K562 (cell line): ENCODE data around the gene ASXL2. TPM values are rescaled to one million over a fixed set of nuclear protein-coding genes. Genes with fewer than 3 reads are reported as not detected.

ENCODE experiments used
- ATAC-seq: fragments of 200-7000 bp; cut with Tn5 transposase; 3 replicates; pipeline ENCODE4 v1.9.1; 2020; ENCODE audit warnings: moderate library complexity
- BruUV-seq: library from RNA; stranded (reverse); fragments of 400-500 nt; replicated peaks from 2 replicates; lab custom pipeline; 2021; lab: Mats Ljungman, UMichigan
- CTCF ChIA-PET: fragments of 300-600 bp; formaldehyde crosslinking; extraction: SDS; loops from one replicate; lab custom pipeline; 2021; ENCODE audit warnings: low intra/inter-chr PET ratio; lab: Yijun Ruan, JAX
- POLR2A ChIA-PET: fragments of 300-600, 350-650 bp; sonication (Branson Sonifier 250); formaldehyde crosslinking; extraction: SDS; loops from one replicate; lab custom pipeline; 2021; ENCODE audit warnings: antibody characterized with exemption, inconsistent platforms; lab: Yijun Ruan, JAX
- DNase-seq, 4 experiments: peaks; one replicate each; pipeline versions ENCODE4 v3.0.0 to v3.0.0-alpha.2; 2011 to 2018; ENCODE audit warnings: low spot score in 3 of 4, mixed read lengths in 3 of 4; ENCODE audit errors: extremely low read depth in 1 of 4
- FAIRE-seq: peaks from 2 replicates; lab custom pipeline; 2011; peaks lifted over from hg19 to GRCh38; lab: Jason Lieb, UNC
- H2AFZ ChIP-seq: 2 replicates; pipeline ENCODE4 v1.6.0; 2011; ENCODE audit warnings: low read depth, low read length, control low read depth, inconsistent platforms
- H3K27ac ChIP-seq: fragments of 200-600 bp; 3 replicates; pipeline ENCODE4 v1.8.0; 2011; ENCODE audit warnings: low read depth, mild to moderate bottlenecking, control low read depth, inconsistent platforms, low read length, moderate library complexity, mixed read lengths; ENCODE audit errors: extremely low read depth
- H3K27me3 ChIP-seq, 2 experiments: fragments of 300-600 bp in 1 of 2; 2 replicates in 1 of 2; 3 replicates in 1 of 2; pipeline versions ENCODE4 v1.6.0 to v1.8.0; 2011; ENCODE audit warnings: inconsistent platforms in 2 of 2, low read length in 2 of 2, mild to moderate bottlenecking in 1 of 2, mixed read lengths in 1 of 2, moderate library complexity in 1 of 2; ENCODE audit not compliant: control insufficient read depth in 2 of 2, insufficient read depth in 2 of 2
- H3K36me3 ChIP-seq: fragments of 300-600 bp; 3 replicates; pipeline ENCODE4 v1.8.0; 2011; ENCODE audit warnings: mild to moderate bottlenecking, low read length, inconsistent platforms; ENCODE audit not compliant: control insufficient read depth, insufficient read depth
- H3K4me1 ChIP-seq, 2 experiments: fragments of 200-600 bp in 1 of 2; replicated peaks in 1 of 2; 2 replicates in 1 of 2; 3 replicates in 1 of 2; pipeline versions ENCODE4 v1.5.1 to v1.8.0; 2011; ENCODE audit warnings: inconsistent platforms in 2 of 2, low read length in 2 of 2, mild to moderate bottlenecking in 1 of 2, mixed read lengths in 1 of 2, moderate library complexity in 1 of 2; ENCODE audit not compliant: control insufficient read depth in 2 of 2, insufficient read depth in 2 of 2
- H3K4me2 ChIP-seq: 2 replicates; pipeline ENCODE4 v1.6.1; 2011; ENCODE audit warnings: low read length, control low read depth, inconsistent platforms, mixed read lengths; ENCODE audit not compliant: insufficient read depth
- H3K4me3 ChIP-seq: fragments of 200-600 bp; sonication (generic), shearing (Covaris generic); 2 replicates; pipeline ENCODE4 v1.5.1; 2016; ENCODE audit warnings: control low read depth, inconsistent platforms
- H3K79me2 ChIP-seq: fragments of 200-600 bp; 3 replicates; pipeline ENCODE4 v1.8.0; 2011; ENCODE audit warnings: low read length, inconsistent platforms; ENCODE audit not compliant: control insufficient read depth, insufficient read depth
- H3K9ac ChIP-seq, 2 experiments: 2 replicates each; pipeline versions ENCODE4 v1.6.0 to v1.6.1; 2011; ENCODE audit warnings: low read depth in 2 of 2, low read length in 2 of 2, control low read depth in 1 of 2, inconsistent platforms in 1 of 2, mild to moderate bottlenecking in 1 of 2, mixed read lengths in 1 of 2; ENCODE audit not compliant: insufficient read depth in 1 of 2
- H3K9me1 ChIP-seq: one replicate; pipeline ENCODE4 v1.6.0; 2011; ENCODE audit warnings: inconsistent platforms, mild to moderate bottlenecking, low read length, moderate library complexity; ENCODE audit not compliant: control insufficient read depth, insufficient read depth
- H3K9me3 ChIP-seq: replicated peaks from 2 replicates; pipeline ENCODE4 v1.5.1; 2011; ENCODE audit warnings: low read depth, low read length, inconsistent platforms; ENCODE audit not compliant: control insufficient read depth, insufficient read depth
- H4K20me1 ChIP-seq: replicated peaks from 2 replicates; pipeline ENCODE4 v1.6.1; 2011; ENCODE audit warnings: low read length, inconsistent platforms, mixed read lengths; ENCODE audit not compliant: control insufficient read depth, insufficient read depth
- CBFA2T2 ChIP-seq: fragments of 450-650 bp; conservative IDR thresholded peaks from 2 replicates; pipeline ENCODE4 v1.6.1; 2017; ENCODE audit warnings: mild to moderate bottlenecking
- GATAD2A ChIP-seq: fragments of 450-650 bp; IDR thresholded peaks from 2 replicates; pipeline ENCODE4 v1.6.1; 2017
- GTF2E2 ChIP-seq: fragments of 200-800 bp; sonication (Bioruptor generic); IDR thresholded peaks from 2 replicates; pipeline ENCODE4 v1.6.1; 2016; ENCODE audit warnings: missing genetic modification characterization, missing compliant biosample characterization
- HIVEP1 ChIP-seq: fragments of 250-450 bp; sonication (Bioruptor Pico); IDR thresholded peaks from 2 replicates; pipeline ENCODE4 v1.4.0; 2020; ENCODE audit warnings: mild to moderate bottlenecking
- KAT7 ChIP-seq: sonication (generic); formaldehyde crosslinking; IDR thresholded peaks from 2 replicates; pipeline ENCODE4 v1.8.0; 2022; ENCODE audit warnings: missing genetic modification reagents, mild to moderate bottlenecking, borderline replicate concordance
- PHF20 ChIP-seq: fragments of 450-650 bp; IDR thresholded peaks from 2 replicates; pipeline ENCODE4 v1.6.1; 2018; ENCODE audit not compliant: partially characterized antibody
- XRCC3 ChIP-seq: fragments of 450-650 bp; IDR thresholded peaks from 2 replicates; pipeline ENCODE4 v1.6.1; 2017; ENCODE audit warnings: mild to moderate bottlenecking, moderate library complexity
- ZBTB7A ChIP-seq: IDR thresholded peaks from 2 replicates; pipeline ENCODE4 v1.6.1; 2011; ENCODE audit warnings: low read depth, mild to moderate bottlenecking, low read length, moderate library complexity, borderline replicate concordance; ENCODE audit not compliant: control insufficient read depth
- ZNF592 ChIP-seq: fragments of 450-650 bp; IDR thresholded peaks from 2 replicates; pipeline ENCODE4 v1.6.1; 2017; ENCODE audit warnings: antibody characterized with exemption, mild to moderate bottlenecking
- WGBS: fragments of 100-300 bp; shearing (Covaris generic); methylation state at CpG from one replicate; pipeline ENCODE4 v1.1.6; 2016; ENCODE audit warnings: low coverage, mixed read lengths; ENCODE audit not compliant: insufficient coverage; ENCODE audit errors: missing lambda C conversion rate; 5-methylcytosine and 5-hydroxymethylcytosine counted together
- in situ Hi-C: fragments of 300-500 bp; cut with MboI; formaldehyde crosslinking; loops from 4 replicates; pipeline ENCODE4 v1.15.0; 2018; ENCODE audit warnings: inconsistent platforms, mixed read lengths
- intact Hi-C: fragments of 100-400 bp; cut with micrococcal nuclease; formaldehyde crosslinking; loops from 2 replicates; pipeline ENCODE4 v1.14.2; 2022
- polyA plus RNA-seq, 8 experiments: library from polyadenylated mRNA; depleted of rRNA in 4 of 8; stranded (reverse) in 5 of 8; unstranded in 3 of 8; fragments of >200 nt; fragmentation: Nextera tagmentation in 2 of 8; fragmentation: Illumina TruSeq in 1 of 8; extraction: Ambion mirVana in 2 of 8; extraction: Trizol in 1 of 8; gene quantifications; 2 replicates each; pipeline versions ENCODE4 v1.2.1 to v1.2.3, GENCODE V29; 2011 to 2014; ENCODE audit warnings: inconsistent platforms in 1 of 8, missing spikeins in 1 of 8
- total RNA-seq, 7 experiments: library from RNA; depleted of rRNA in 6 of 7; stranded (reverse); fragments of >200 nt in 6 of 7; fragmentation: Illumina TruSeq in 2 of 7; extraction: Trizol in 2 of 7; gene quantifications; 2 replicates each; pipeline versions ENCODE4 v1.2.1 to v1.2.3, GENCODE V29; 2011 to 2021; ENCODE audit warnings: low replicate concordance in 1 of 7

Gene ASXL2
- total and polyA plus RNA-seq, 9 of the 15 experiments (the other 6 are each of a cell fraction or from before 2014, with no cell fraction given) = 2.2 to 25.9 (median 9.0) TPM

DNA sequence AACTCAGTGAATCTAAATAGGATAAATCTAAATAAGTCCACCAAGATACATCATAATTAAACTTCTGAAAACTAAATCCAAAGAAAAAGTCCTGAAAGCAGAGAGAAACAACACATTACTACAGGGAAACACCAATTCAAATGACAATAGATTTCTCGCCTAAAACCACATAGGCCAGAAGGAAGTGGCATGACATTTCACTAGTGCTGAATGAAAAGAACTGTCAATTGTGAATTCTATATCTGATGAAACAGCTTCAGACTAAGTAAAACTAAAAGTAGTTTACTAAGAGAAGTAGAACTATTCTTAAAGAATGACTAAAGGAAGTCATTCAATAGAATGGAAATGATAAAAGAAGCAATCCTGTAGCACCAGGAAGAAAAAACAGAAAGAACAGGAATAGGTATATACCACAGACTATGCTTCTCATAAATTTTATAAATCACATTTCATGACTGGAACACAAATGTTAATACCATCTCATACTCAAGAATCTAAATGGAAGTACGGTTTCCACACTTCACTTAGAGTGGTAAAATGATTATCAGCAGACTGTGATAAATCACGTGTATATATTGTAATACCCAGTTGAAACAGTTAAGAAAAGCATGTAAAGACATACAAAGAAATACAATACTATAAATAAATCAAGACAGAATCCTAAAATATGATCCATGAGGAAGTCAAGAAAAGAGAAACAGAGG, 46.4 kb downstream of the ASXL2 start:
- Histone ChIP-seq H3K9me3 (no peaks in the 10 kb centered on the region), H4K20me1 (no peaks in the 10 kb centered on the region), H3K27ac (no peak overlapping the region), H3K79me2 (peaks cover 32% of the 10 kb centered on the region), H3K9me1 (no peaks in the 10 kb centered on the region), H3K4me1 (no peaks in the 10 kb centered on the region; a peak in 2 of 5 replicates), H3K9ac (no peak overlapping the region), H3K4me2 (no peak overlapping the region), H2AFZ (no peak overlapping the region), H3K4me3 (no peak overlapping the region), H3K36me3 (peaks cover 16% of the 10 kb centered on the region; the same call in 2 of the 3 replicates), H3K27me3 (no peaks in the 10 kb centered on the region)
- intact Hi-C loops = no loop called here
- ChIA-PET CTCF (interaction anchor here (0.6 kb wide), 1 partner anchor 24 kb away, joined by 3 read pairs; no protein-coding TSS in a partner anchor), POLR2A (interaction anchor here (0.6 kb wide), 1 partner anchor 683 kb away, joined by 3 read pairs; no protein-coding TSS in a partner anchor)
- no TSS peak for BruUV-seq
- no peak for DNase-seq
- in situ Hi-C loops = no loop called here
- no peak for FAIRE-seq
- 84% methylated on average over 3 of the region's 3 CpGs for WGBS
- no peak for ATAC-seq
- TF ChIP-seq XRCC3 (no peak), GATAD2A (no peak), PHF20 (no peak), CBFA2T2 (no peak), KAT7 (CRISPR knock-in tag) (no peak), HIVEP1 (no peak), ZNF592 (no peak), GTF2E2 (no peak), ZBTB7A (no peak)
